Measurements from ENCODE around the gene TRIM46. TPM values are rescaled to one million over a fixed set of nuclear protein-coding genes. Genes with fewer than 3 reads are reported as not detected.
A peak's percentile ranks its signal among the peaks of the same experiment; 100 is the strongest.

The TRIM46 gene
- total and polyA plus RNA-seq, 8 donors, result 0.19 to 4.1 (median 0.39) TPM

DNA sequence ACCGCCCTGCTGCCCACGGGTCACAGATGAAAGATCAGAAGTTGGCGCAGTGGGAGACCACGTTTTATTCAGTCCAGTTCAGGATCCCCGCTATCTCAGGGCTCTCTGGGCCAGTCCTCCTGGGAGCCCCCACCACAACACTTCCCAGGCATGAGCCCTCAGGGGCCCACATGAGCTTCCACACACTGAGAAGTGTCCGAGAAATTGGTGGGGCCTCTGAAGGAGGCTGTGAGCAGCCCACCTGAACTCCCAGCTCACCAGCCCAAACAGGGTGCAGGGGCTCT lies 12.1 kb downstream of the TRIM46 start:
- intact Hi-C loops (cut with DNase I), result no loop called here
- Histone ChIP-seq H3K27ac (peak overlapping the region; percentile 77 to 88 (median 84)), H3K27me3 (no peaks in the 10 kb centered on the region), H3K4me1 (peaks cover 28 to 34% (median 31%) of the 10 kb centered on the region in 3 donors), H3K4me3 (no peak overlapping the region), H3K9me3 (no peaks in the 10 kb centered on the region), H3K36me3 (no peaks in the 10 kb centered on the region)
- 34 to 36% methylated on average over 6 of the region's 6 CpGs for WGBS, 2 donors
- ATAC-seq, result peak in 1 of 4 donors; percentile 0
- FAIRE-seq, result no peak
- DNase-seq, result peak in 5 of 6 donors; percentile 18 to 60 (median 51)
- TF ChIP-seq, protein P1, sequence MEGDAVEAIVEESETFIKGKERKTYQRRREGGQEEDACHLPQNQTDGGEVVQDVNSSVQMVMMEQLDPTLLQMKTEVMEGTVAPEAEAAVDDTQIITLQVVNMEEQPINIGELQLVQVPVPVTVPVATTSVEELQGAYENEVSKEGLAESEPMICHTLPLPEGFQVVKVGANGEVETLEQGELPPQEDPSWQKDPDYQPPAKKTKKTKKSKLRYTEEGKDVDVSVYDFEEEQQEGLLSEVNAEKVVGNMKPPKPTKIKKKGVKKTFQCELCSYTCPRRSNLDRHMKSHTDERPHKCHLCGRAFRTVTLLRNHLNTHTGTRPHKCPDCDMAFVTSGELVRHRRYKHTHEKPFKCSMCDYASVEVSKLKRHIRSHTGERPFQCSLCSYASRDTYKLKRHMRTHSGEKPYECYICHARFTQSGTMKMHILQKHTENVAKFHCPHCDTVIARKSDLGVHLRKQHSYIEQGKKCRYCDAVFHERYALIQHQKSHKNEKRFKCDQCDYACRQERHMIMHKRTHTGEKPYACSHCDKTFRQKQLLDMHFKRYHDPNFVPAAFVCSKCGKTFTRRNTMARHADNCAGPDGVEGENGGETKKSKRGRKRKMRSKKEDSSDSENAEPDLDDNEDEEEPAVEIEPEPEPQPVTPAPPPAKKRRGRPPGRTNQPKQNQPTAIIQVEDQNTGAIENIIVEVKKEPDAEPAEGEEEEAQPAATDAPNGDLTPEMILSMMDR (IDR thresholded peaks at IDR 0.05), result no peak

GRCh38 chr1:155186067-155186793 lies 12.6 kb downstream of the TRIM46 start:
- no peaks in the 10 kb centered on the region for H3K36me3 ChIP-seq
- peak overlapping the region in 1 of 4 donors; percentile 11 for H3K4me3 ChIP-seq
- 18 to 30% methylated on average over 8 of the region's 8 CpGs for WGBS, 2 donors
- no peaks in the 10 kb centered on the region for H3K27me3 ChIP-seq
- H3K4me1 ChIP-seq, result peaks cover 28 to 34% (median 31%) of the 10 kb centered on the region in 3 donors
- DNase-seq (peak in 2 of 6 donors; percentile 35 to 57), ATAC-seq (peak; percentile 9 to 47 (median 32)), FAIRE-seq (no peak)
- TF ChIP-seq, protein P1 (IDR thresholded peaks at IDR 0.05), result no peak
- intact Hi-C loops (cut with DNase I), result no loop called here
- H3K9me3 ChIP-seq, result no peaks in the 10 kb centered on the region
- H3K27ac ChIP-seq, result peak overlapping the region; percentile 77 to 88 (median 84)

DNA sequence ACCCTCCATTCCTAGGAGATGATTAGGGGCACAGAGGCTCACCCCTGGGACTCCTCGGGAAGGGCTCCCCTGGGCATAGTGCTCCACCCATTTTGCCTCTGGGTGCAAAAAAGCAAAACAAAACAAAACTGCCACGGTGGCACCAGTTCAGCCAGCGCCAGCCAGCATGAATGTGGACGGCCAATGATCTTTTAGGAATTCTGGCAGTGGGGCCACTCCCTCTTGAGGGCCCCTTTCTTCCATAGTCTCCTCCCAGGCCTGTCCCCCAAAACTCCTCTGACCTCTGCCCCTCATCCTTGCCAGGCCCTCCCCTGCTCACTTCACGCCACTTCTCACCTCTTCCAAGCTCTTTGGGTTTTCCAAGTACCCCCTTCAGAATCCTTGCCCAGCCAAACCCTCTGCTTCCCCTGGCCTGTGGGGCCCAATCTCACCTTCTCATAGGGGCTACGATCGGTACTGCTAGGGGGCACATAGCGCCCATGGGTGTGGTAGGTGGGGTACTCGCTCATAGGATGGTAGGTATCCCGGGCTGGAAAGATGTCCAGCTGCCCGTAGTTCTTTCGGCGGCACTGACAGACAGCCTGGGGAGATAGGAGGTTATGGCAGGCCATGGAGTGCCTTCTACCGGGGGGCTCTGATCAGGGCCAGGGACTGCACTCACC lies 13.3 kb downstream of the TRIM46 start:
- peak overlapping the region; percentile 77 to 88 (median 84) for H3K27ac ChIP-seq
- FAIRE-seq, result no peak
- ATAC-seq, result peak in 2 of 4 donors; percentile 2 to 3

DNA sequence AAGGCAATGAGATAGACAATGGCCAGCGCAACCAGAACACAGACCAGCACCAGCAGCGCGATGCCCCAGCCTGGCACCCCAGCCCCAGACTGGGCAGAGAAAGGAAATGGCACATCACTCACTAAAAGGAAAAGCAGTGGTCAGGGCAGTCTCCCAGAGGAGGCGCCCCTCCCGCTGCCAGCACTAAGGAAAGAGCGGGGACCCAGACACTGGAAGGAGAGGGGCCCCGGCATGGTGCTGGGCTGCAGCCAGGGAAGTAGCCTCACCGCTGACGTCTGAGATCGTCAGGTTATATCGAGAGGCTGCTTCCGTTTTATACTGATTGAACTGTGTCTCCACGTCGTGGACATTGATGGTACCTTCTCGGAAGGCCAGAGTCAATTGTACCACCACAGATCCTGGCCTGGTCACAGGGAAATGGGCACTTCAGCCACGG lies 13.8 kb downstream of the TRIM46 start:
- peak in 2 of 6 donors; percentile 52 to 62 for DNase-seq
- no peak for FAIRE-seq
- WGBS, 2 donors, result 45 to 52% methylated on average over 16 of the region's 16 CpGs

More for the DNA sequence above, 13.3 kb downstream of the TRIM46 start:
- H3K9me3 ChIP-seq, result no peaks in the 10 kb centered on the region
- peaks cover 28 to 34% (median 31%) of the 10 kb centered on the region in 3 donors for H3K4me1 ChIP-seq
- H3K4me3 ChIP-seq, result peak overlapping the region in 1 of 4 donors; percentile 11
- DNase-seq, result peak in 2 of 6 donors; percentile 28 to 47
- WGBS, 2 donors, result 33 to 45% methylated on average over 14 of the region's 14 CpGs
- intact Hi-C loops (cut with DNase I), result no loop called here
- TF ChIP-seq, protein P1 (IDR thresholded peaks at IDR 0.05), result no peak
- no peaks in the 10 kb centered on the region for H3K27me3 ChIP-seq
- H3K36me3 ChIP-seq, result no peaks in the 10 kb centered on the region

More for the DNA sequence above, 13.8 kb downstream of the TRIM46 start:
- Histone ChIP-seq H3K27ac (peak overlapping the region; percentile 77 to 88 (median 84)), H3K27me3 (no peaks in the 10 kb centered on the region), H3K4me3 (peak overlapping the region in 1 of 4 donors; percentile 11), H3K4me1 (peaks cover 28 to 34% (median 31%) of the 10 kb centered on the region in 3 donors), H3K36me3 (no peaks in the 10 kb centered on the region), H3K9me3 (no peaks in the 10 kb centered on the region)
- TF ChIP-seq, protein P1 (IDR thresholded peaks at IDR 0.05), result no peak
- ATAC-seq, result peak in 1 of 4 donors; percentile 3
- intact Hi-C loops (cut with DNase I), result no loop called here
